SK-N-SH treated with all-trans-retinoic acid at 6 μM for 48 hours (cell line): ENCODE results near the gene ATP5PD.

Experiments
- CREB5 ChIP-seq: fragments of 250-450 bp; sonication (Bioruptor Pico); IDR thresholded peaks from 2 replicates; pipeline ENCODE4 v1.5.1; 2020; ENCODE audit warnings: low read depth, mild to moderate bottlenecking, moderate library complexity
- GLIS3 ChIP-seq: fragments of 250-450 bp; sonication (Bioruptor Pico); IDR thresholded peaks from 2 replicates; pipeline ENCODE4 v1.5.0; 2020; ENCODE audit warnings: mild to moderate bottlenecking, moderate library complexity
- PATZ1 ChIP-seq: fragments of 250-450 bp; sonication (Bioruptor Pico); IDR thresholded peaks from 2 replicates; pipeline ENCODE4 v1.8.0; 2020; ENCODE audit warnings: mild to moderate bottlenecking, moderate library complexity, borderline replicate concordance
- SNAI2 ChIP-seq: fragments of 250-450 bp; sonication (Bioruptor Pico); IDR thresholded peaks from 2 replicates; pipeline ENCODE4 v1.5.0; 2020; ENCODE audit warnings: mild to moderate bottlenecking, moderate library complexity
- TCF4 ChIP-seq: fragments of 250-450 bp; sonication (Bioruptor Pico); IDR thresholded peaks from 2 replicates; pipeline ENCODE4 v1.8.0; 2021; ENCODE audit warnings: mild to moderate bottlenecking, moderate library complexity, borderline replicate concordance
- TOX ChIP-seq: fragments of 250-450 bp; sonication (Bioruptor Pico); IDR thresholded peaks from 2 replicates; pipeline ENCODE4 v1.8.0; 2021; ENCODE audit warnings: mild to moderate bottlenecking, moderate library complexity, borderline replicate concordance
- ZC3H10 ChIP-seq: fragments of 250-450 bp; sonication (Bioruptor Pico); IDR thresholded peaks from 2 replicates; pipeline ENCODE4 v1.5.1; 2021; ENCODE audit warnings: mild to moderate bottlenecking, moderate library complexity
- ZFP3 ChIP-seq: fragments of 250-450 bp; sonication (Bioruptor Pico); IDR thresholded peaks from 2 replicates; pipeline ENCODE4 v1.5.0; 2020; ENCODE audit warnings: mild to moderate bottlenecking, moderate library complexity
- TF ChIP-seq, protein P1 (sequence below): fragments of 250-450 bp; sonication (Bioruptor Pico); IDR thresholded peaks from 2 replicates; pipeline ENCODE4 v1.5.0; 2020; ENCODE audit warnings: mild to moderate bottlenecking, moderate library complexity
- TF ChIP-seq, protein P2 (sequence below): fragments of 250-450 bp; sonication (Bioruptor Pico); IDR thresholded peaks from 2 replicates; pipeline ENCODE4 v1.8.0; 2021; ENCODE audit warnings: low read depth, mild to moderate bottlenecking, moderate library complexity, borderline replicate concordance

- TF ChIP-seq GLIS3 (CRISPR knock-in tag) (no peak), ZFP3 (CRISPR knock-in tag) (no peak), SNAI2 (CRISPR knock-in tag) (no peak), CREB5 (CRISPR knock-in tag) (no peak), ZC3H10 (CRISPR knock-in tag) (no peak), TCF4 (no peak), TOX (CRISPR knock-in tag) (no peak), PATZ1 (CRISPR knock-in tag) (no peak)
- TF ChIP-seq, protein P1, sequence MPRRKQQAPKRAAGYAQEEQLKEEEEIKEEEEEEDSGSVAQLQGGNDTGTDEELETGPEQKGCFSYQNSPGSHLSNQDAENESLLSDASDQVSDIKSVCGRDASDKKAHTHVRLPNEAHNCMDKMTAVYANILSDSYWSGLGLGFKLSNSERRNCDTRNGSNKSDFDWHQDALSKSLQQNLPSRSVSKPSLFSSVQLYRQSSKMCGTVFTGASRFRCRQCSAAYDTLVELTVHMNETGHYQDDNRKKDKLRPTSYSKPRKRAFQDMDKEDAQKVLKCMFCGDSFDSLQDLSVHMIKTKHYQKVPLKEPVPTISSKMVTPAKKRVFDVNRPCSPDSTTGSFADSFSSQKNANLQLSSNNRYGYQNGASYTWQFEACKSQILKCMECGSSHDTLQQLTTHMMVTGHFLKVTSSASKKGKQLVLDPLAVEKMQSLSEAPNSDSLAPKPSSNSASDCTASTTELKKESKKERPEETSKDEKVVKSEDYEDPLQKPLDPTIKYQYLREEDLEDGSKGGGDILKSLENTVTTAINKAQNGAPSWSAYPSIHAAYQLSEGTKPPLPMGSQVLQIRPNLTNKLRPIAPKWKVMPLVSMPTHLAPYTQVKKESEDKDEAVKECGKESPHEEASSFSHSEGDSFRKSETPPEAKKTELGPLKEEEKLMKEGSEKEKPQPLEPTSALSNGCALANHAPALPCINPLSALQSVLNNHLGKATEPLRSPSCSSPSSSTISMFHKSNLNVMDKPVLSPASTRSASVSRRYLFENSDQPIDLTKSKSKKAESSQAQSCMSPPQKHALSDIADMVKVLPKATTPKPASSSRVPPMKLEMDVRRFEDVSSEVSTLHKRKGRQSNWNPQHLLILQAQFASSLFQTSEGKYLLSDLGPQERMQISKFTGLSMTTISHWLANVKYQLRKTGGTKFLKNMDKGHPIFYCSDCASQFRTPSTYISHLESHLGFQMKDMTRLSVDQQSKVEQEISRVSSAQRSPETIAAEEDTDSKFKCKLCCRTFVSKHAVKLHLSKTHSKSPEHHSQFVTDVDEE: no peak
- TF ChIP-seq, protein P2, sequence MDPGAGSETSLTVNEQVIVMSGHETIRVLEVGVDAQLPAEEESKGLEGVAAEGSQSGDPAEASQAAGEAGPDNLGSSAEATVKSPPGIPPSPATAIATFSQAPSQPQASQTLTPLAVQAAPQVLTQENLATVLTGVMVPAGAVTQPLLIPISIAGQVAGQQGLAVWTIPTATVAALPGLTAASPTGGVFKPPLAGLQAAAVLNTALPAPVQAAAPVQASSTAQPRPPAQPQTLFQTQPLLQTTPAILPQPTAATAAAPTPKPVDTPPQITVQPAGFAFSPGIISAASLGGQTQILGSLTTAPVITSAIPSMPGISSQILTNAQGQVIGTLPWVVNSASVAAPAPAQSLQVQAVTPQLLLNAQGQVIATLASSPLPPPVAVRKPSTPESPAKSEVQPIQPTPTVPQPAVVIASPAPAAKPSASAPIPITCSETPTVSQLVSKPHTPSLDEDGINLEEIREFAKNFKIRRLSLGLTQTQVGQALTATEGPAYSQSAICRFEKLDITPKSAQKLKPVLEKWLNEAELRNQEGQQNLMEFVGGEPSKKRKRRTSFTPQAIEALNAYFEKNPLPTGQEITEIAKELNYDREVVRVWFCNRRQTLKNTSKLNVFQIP (CRISPR knock-in tag): no peak
These were observed 48.0 kb downstream of the ATP5PD start for GRCh38 chr17:74998783-74999182.
